Activated CD4-positive, alpha-beta T cell treated with anti-CD3 and anti-CD28 coated beads for 36 hours (primary cell): ENCODE data around the gene HAND2. TPM values are rescaled to one million over a fixed set of nuclear protein-coding genes. Genes with fewer than 3 reads are reported as not detected.

Source experiments
- ATAC-seq: fragments of 200-7000 bp; cut with Tn5 transposase; one replicate; pipeline ENCODE4 v1.10.0; 2021; ENCODE audit warnings: mild to moderate bottlenecking, moderate library complexity
- CTCF ChIA-PET: fragments of 350-600 bp; sonication (Branson Sonifier 250); formaldehyde crosslinking; loops from one replicate; lab custom pipeline; 2021; ENCODE audit warnings: antibody characterized with exemption; lab: Charles Lee
- POLR2A ChIA-PET: fragments of 350-600 bp; sonication (Branson Sonifier 250); formaldehyde crosslinking; loops from one replicate; lab custom pipeline; 2021; ENCODE audit warnings: antibody characterized with exemption, inconsistent platforms; lab: Charles Lee
- DNase-seq: peaks from one replicate; pipeline ENCODE4 v3.0.0-alpha.2; 2020
- H3K27ac Mint-ChIP-seq: one replicate; pipeline ENCODE4 v1.8.0; 2021; ENCODE audit warnings: mixed read lengths
- H3K27me3 Mint-ChIP-seq: one replicate; pipeline ENCODE4 v1.8.0; 2021; ENCODE audit warnings: mixed read lengths
- H3K36me3 Mint-ChIP-seq: one replicate; pipeline ENCODE4 v1.8.0; 2021; ENCODE audit warnings: low read depth, mixed read lengths
- H3K4me1 Mint-ChIP-seq: one replicate; pipeline ENCODE4 v1.8.0; 2021; ENCODE audit warnings: mixed read lengths
- H3K4me3 Mint-ChIP-seq: one replicate; pipeline ENCODE4 v1.8.0; 2021; ENCODE audit warnings: mild to moderate bottlenecking, moderate library complexity, mixed read lengths
- H3K9me3 Mint-ChIP-seq: one replicate; pipeline ENCODE4 v1.8.0; 2021; ENCODE audit warnings: low read depth, mixed read lengths
- intact Hi-C, 2 experiments: fragments of 100-400 bp; cut with DNase I in 1 of 2; cut with micrococcal nuclease in 1 of 2; formaldehyde crosslinking; loops; one replicate each; pipeline versions ENCODE4 v1.14.2 to v1.15.1; 2022 to 2024; cut with DNase I, micrococcal nuclease
- total RNA-seq, 2 experiments: library from RNA; stranded (reverse); gene quantifications; one replicate each; pipeline ENCODE4 v1.2.3, GENCODE V29; 2021

HAND2 gene
- total RNA-seq, 2 experiments from 2014 or later: not detected

- Mint-ChIP-seq H3K4me3 (no peak overlapping the region), H3K36me3 (no peaks in the 10 kb centered on the region), H3K27me3 (peaks cover 6% of the 10 kb centered on the region), H3K27ac (no peak overlapping the region), H3K9me3 (no peaks in the 10 kb centered on the region), H3K4me1 (peaks cover 2% of the 10 kb centered on the region)
- intact Hi-C loops: no loop called here
- no peak for DNase-seq
- ATAC-seq: no peak
- CTCF ChIA-PET: no interaction called here
- POLR2A ChIA-PET: no interaction called here
Measured at GRCh38 chr4:173488074-173488473, 42.0 kb downstream of the HAND2 start.

GRCh38 chr4:173486714-173487392 is 43.2 kb downstream of the HAND2 start:
- ChIA-PET CTCF (interaction anchor here (0.7 to 1.8 kb wide), 3 partner anchors 28 to 186 kb away, joined by 3 to 5 read pairs (median 4); no protein-coding TSS in a partner anchor), POLR2A (no interaction called here)
- no peaks in the 10 kb centered on the region for H3K36me3 Mint-ChIP-seq
- ATAC-seq: no peak
- H3K4me1 Mint-ChIP-seq: peaks cover 2% of the 10 kb centered on the region
- DNase-seq: no peak
- peaks cover 3% of the 10 kb centered on the region for H3K27me3 Mint-ChIP-seq
- no peak overlapping the region for H3K27ac Mint-ChIP-seq
- no peaks in the 10 kb centered on the region for H3K9me3 Mint-ChIP-seq
- no peak overlapping the region for H3K4me3 Mint-ChIP-seq
- intact Hi-C loops: no loop called here

- no peaks in the 10 kb centered on the region for H3K9me3 Mint-ChIP-seq
- ATAC-seq: peak; percentile 86
- no peak overlapping the region for H3K4me3 Mint-ChIP-seq
- peak; percentile 38 for DNase-seq
- ChIA-PET CTCF (no interaction called here), POLR2A (no interaction called here)
- intact Hi-C loops: no loop called here
- no peaks in the 10 kb centered on the region for H3K36me3 Mint-ChIP-seq
- H3K27ac Mint-ChIP-seq: no peak overlapping the region
- peaks cover 3% of the 10 kb centered on the region for H3K27me3 Mint-ChIP-seq
- no peaks in the 10 kb centered on the region for H3K4me1 Mint-ChIP-seq
Measured at GRCh38 chr4:173485164-173485563, 44.9 kb downstream of the HAND2 start.

- ATAC-seq (peak; percentile 40), DNase-seq (no peak)
- Mint-ChIP-seq H3K9me3 (no peaks in the 10 kb centered on the region), H3K27ac (no peak overlapping the region), H3K4me3 (no peak overlapping the region), H3K4me1 (no peaks in the 10 kb centered on the region), H3K27me3 (peaks cover 2% of the 10 kb centered on the region), H3K36me3 (no peaks in the 10 kb centered on the region)
- ChIA-PET CTCF (no interaction called here), POLR2A (no interaction called here)
- intact Hi-C loops: no loop called here
Measured at GRCh38 chr4:173482330-173482931, 47.6 kb downstream of the HAND2 start.

- no peak overlapping the region for H3K4me3 Mint-ChIP-seq
Measured at GRCh38 chr4:173478913-173479283, 51.1 kb downstream of the HAND2 start.

GRCh38 chr4:173478201-173478912 is 51.7 kb downstream of the HAND2 start:
- DNase-seq: no peak
- no peak for ATAC-seq
- CTCF ChIA-PET: no interaction called here
- Mint-ChIP-seq H3K9me3 (no peaks in the 10 kb centered on the region), H3K27ac (no peak overlapping the region), H3K4me3 (no peak overlapping the region), H3K27me3 (peaks cover 4% of the 10 kb centered on the region), H3K36me3 (no peaks in the 10 kb centered on the region), H3K4me1 (no peaks in the 10 kb centered on the region)
- intact Hi-C loops: no loop called here
- POLR2A ChIA-PET: interaction anchor here (0.6 kb wide), 1 partner anchor 127 kb away, joined by 3 read pairs; no protein-coding TSS in a partner anchor

More at GRCh38 chr4:173478913-173479283, 51.1 kb downstream of the HAND2 start:
- Mint-ChIP-seq H3K4me1 (no peaks in the 10 kb centered on the region), H3K27ac (no peak overlapping the region), H3K27me3 (peaks cover 2% of the 10 kb centered on the region), H3K9me3 (no peaks in the 10 kb centered on the region), H3K36me3 (no peaks in the 10 kb centered on the region)
- POLR2A ChIA-PET: interaction anchor here (0.6 kb wide), 1 partner anchor 128 kb away, joined by 3 read pairs; no protein-coding TSS in a partner anchor
- CTCF ChIA-PET: interaction anchor here (0.7 kb wide), 1 partner anchor 815 kb away, joined by 3 read pairs; no protein-coding TSS in a partner anchor
- DNase-seq: no peak
- ATAC-seq: no peak
- intact Hi-C loops: no loop called here

- DNase-seq: no peak
- ChIA-PET CTCF (no interaction called here), POLR2A (interaction anchor here (0.7 kb wide), 1 partner anchor 776 kb away, joined by 3 read pairs; no protein-coding TSS in a partner anchor)
- no peak overlapping the region for H3K4me3 Mint-ChIP-seq
- no peaks in the 10 kb centered on the region for H3K4me1 Mint-ChIP-seq
- no peak for ATAC-seq
- intact Hi-C loops: no loop called here
- no peak overlapping the region for H3K27ac Mint-ChIP-seq
- peaks cover 5% of the 10 kb centered on the region for H3K27me3 Mint-ChIP-seq
- H3K36me3 Mint-ChIP-seq: no peaks in the 10 kb centered on the region
- no peaks in the 10 kb centered on the region for H3K9me3 Mint-ChIP-seq
Measured at GRCh38 chr4:173477016-173477415, 53.0 kb downstream of the HAND2 start.

Other genes with a start within 250 kb of the HAND2 start
- 100 to 1,000 TPM; 608 to 661 TPM for gene HMGB2, start 195.9 kb downstream of the HAND2 start, total RNA-seq
- gene SAP30, start 159.3 kb downstream of the HAND2 start, total RNA-seq: 10 to 100 TPM; 22.0 to 29.3 TPM
- gene SCRG1, start 131.1 kb downstream of the HAND2 start, total RNA-seq: not detected